ENCODE measurements around the gene GRK5. TPM values are rescaled to one million over a fixed set of nuclear protein-coding genes. Genes with fewer than 3 reads are reported as not detected.
A peak's percentile ranks its signal among the peaks of the same experiment; 100 is the strongest.

GRK5 gene
- total RNA-seq, 1 donor from 2014 or later = 52.8 TPM

DNA sequence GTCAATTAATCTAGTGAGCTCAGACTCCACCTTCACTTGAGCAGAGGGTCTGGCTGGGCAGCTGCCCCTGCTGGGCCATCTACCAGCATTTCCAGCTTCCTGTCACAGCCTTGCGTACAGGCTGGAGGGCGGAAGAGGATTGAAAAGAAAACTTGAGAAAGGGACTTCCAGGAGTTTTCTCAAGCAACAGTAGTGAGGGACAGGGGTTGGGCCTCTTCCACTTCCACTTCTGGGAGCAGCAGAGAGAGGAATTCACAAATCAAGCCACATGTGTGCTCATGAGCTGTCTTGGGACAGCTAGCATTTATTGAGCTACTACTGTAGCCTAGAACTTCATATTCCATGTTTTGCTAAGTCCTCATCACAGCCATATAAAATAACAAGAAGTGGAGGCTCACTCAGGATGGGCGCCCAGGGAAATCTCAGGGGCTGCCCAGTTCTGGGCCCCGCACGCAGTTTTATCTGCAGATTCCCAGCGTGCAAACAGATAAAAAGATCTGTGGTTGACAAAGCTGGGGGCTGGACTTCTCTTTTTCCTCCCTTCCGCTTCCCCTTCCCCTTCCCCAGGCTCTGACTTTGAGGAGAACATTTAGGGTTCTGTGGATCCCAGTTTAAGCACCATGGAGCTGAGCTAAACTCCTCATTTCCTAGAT, 199.4 kb downstream of the GRK5 start:
- Histone ChIP-seq H3K27ac (replicated peaks) (peak overlapping the region; percentile 89), H3K9me3 (replicated peaks) (no peaks in the 10 kb centered on the region), H3K4me3 (no peak overlapping the region), H3K36me3 (no peaks in the 10 kb centered on the region), H3K4me1 (peaks cover 92% of the 10 kb centered on the region), H3K27me3 (ENCODE audit: low read depth) (no peaks in the 10 kb centered on the region)
- DNase-seq = no peak
- intact Hi-C loops (cut with micrococcal nuclease) = no loop called here
- TF ChIP-seq, protein P1, sequence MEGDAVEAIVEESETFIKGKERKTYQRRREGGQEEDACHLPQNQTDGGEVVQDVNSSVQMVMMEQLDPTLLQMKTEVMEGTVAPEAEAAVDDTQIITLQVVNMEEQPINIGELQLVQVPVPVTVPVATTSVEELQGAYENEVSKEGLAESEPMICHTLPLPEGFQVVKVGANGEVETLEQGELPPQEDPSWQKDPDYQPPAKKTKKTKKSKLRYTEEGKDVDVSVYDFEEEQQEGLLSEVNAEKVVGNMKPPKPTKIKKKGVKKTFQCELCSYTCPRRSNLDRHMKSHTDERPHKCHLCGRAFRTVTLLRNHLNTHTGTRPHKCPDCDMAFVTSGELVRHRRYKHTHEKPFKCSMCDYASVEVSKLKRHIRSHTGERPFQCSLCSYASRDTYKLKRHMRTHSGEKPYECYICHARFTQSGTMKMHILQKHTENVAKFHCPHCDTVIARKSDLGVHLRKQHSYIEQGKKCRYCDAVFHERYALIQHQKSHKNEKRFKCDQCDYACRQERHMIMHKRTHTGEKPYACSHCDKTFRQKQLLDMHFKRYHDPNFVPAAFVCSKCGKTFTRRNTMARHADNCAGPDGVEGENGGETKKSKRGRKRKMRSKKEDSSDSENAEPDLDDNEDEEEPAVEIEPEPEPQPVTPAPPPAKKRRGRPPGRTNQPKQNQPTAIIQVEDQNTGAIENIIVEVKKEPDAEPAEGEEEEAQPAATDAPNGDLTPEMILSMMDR (IDR thresholded peaks at IDR 0.05; ENCODE audit: borderline replicate concordance) = no peak

DNA sequence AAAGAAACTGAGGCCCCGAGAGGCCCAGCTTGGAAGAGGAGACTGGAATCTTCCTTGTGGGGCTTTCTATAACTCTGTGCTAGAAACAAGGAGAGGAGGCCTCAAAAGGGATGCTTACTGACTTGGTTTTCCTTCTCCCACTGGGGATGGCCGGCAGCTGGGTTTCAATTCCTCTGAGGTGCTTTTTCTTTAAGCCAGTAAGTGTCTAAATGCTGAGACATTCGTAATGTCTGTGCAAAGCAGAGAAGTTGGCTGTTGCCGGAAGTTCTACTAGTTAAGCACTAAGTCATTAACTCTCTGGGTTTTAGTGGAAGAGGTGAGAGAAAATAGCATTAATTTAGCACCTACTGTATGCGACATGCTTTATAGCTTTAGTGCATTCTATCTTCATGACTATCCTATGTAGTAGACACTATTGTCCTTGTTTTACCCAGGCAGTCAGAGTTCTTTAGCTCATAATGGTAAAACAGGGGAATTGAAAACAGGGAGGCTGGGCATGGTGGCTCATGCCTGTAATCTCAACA, 199.9 kb downstream of the GRK5 start:
- intact Hi-C loops (cut with micrococcal nuclease) = no loop called here
- no peak overlapping the region for H3K4me3 ChIP-seq
- H3K27me3 ChIP-seq (ENCODE audit: low read depth) = no peaks in the 10 kb centered on the region
- peak overlapping the region; percentile 89 for H3K27ac ChIP-seq (replicated peaks)
- peaks cover 92% of the 10 kb centered on the region for H3K4me1 ChIP-seq
- TF ChIP-seq, protein P1 (IDR thresholded peaks at IDR 0.05; ENCODE audit: borderline replicate concordance) = no peak
- H3K9me3 ChIP-seq (replicated peaks) = no peaks in the 10 kb centered on the region
- no peaks in the 10 kb centered on the region for H3K36me3 ChIP-seq
- no peak for DNase-seq

DNA sequence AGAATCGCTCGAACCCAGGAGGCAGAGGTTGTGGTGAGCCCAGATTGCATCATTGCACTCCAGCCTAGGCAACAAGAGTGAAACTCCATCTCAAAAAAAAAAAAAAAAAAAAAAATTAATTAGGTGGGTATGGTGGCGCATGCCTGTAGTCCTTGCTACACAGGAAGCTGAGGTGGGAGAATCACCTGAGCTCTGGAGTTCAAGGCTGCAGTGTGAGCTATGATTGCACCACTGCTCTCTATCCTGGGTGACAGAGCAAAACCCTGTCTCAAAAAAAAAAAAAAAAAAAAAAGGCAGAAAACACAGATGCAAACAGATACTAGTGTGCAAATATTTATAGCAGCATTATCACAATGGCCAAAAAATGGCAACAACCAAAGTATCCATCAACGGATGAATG, 200.7 kb downstream of the GRK5 start:
- no peak for DNase-seq
- peaks cover 93% of the 10 kb centered on the region for H3K4me1 ChIP-seq
- intact Hi-C loops (cut with micrococcal nuclease) = no loop called here
- H3K27me3 ChIP-seq (ENCODE audit: low read depth) = no peaks in the 10 kb centered on the region
- TF ChIP-seq, protein P1 (IDR thresholded peaks at IDR 0.05; ENCODE audit: borderline replicate concordance) = no peak
- no peaks in the 10 kb centered on the region for H3K36me3 ChIP-seq
- H3K27ac ChIP-seq (replicated peaks) = peak overlapping the region; percentile 89
- no peaks in the 10 kb centered on the region for H3K9me3 ChIP-seq (replicated peaks)
- no peak overlapping the region for H3K4me3 ChIP-seq

DNA sequence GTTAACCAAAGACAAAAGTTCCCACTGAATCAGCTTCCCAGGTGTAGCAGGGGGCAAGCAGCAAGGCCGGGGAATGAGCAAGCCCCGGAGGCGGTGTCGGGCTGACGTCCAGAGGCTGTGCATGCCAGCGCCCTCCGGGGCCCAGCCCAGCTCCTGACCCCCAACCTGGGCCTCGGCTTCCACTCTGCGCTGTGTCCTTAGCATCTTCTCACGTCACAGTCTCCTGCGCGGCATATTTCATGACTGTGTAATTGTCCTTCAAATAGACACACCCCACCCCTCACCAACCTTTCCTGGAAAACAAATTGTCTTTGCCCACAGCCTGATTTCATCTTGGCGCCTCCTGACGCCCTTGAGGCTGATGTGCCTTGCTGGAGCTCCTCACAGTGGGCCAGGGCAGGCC, 201.6 kb downstream of the GRK5 start:
- H3K9me3 ChIP-seq (replicated peaks) = no peaks in the 10 kb centered on the region
- H3K4me1 ChIP-seq = peaks cover 98% of the 10 kb centered on the region
- H3K27ac ChIP-seq (replicated peaks) = peak overlapping the region; percentile 89
- no peak for DNase-seq
- TF ChIP-seq, protein P1 (IDR thresholded peaks at IDR 0.05; ENCODE audit: borderline replicate concordance) = no peak
- H3K27me3 ChIP-seq (ENCODE audit: low read depth) = no peaks in the 10 kb centered on the region
- H3K36me3 ChIP-seq = no peaks in the 10 kb centered on the region
- H3K4me3 ChIP-seq = no peak overlapping the region
- intact Hi-C loops (cut with micrococcal nuclease) = no loop called here

DNA sequence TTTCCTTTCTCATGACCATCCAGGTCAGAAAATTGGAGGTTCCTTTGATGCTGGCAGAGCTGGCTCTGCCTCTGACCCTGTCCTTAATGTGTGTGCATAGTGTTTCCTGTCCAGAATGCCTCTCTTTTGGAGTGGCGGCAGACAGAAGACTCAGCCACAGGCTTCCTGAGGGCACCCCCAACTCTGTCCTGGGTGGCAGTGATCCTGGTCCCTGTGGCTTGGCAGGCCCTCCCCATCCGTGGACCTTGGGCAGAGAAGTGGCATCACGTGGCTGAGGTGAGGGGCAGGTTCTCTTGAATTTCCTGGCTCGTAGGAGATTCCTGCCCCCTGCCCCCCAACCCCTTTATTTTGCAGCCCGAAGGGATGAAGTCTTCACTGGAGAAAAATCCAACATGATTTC, 202.0 kb downstream of the GRK5 start:
- no peak for DNase-seq
- intact Hi-C loops (cut with micrococcal nuclease) = no loop called here

More for the DNA sequence above, 202.0 kb downstream of the GRK5 start:
- H3K27ac ChIP-seq (replicated peaks) = peak overlapping the region; percentile 89
- TF ChIP-seq, protein P1 (IDR thresholded peaks at IDR 0.05; ENCODE audit: borderline replicate concordance) = no peak
- peaks cover 99% of the 10 kb centered on the region for H3K4me1 ChIP-seq
- H3K27me3 ChIP-seq (ENCODE audit: low read depth) = no peaks in the 10 kb centered on the region
- no peaks in the 10 kb centered on the region for H3K36me3 ChIP-seq
- no peaks in the 10 kb centered on the region for H3K9me3 ChIP-seq (replicated peaks)
- H3K4me3 ChIP-seq = no peak overlapping the region

Data from left ventricle myocardium inferior (tissue), 1 donor.